Nephron progenitor cell (in vitro differentiated cells): ENCODE results near the gene SGTA.

Experiments
- DNase-seq: peaks from one replicate; pipeline ENCODE4 v3.0.0; 2021
- H3K27ac Mint-ChIP-seq: 2 replicates; pipeline ENCODE4 v1.8.0; 2021; ENCODE audit warnings: mild to moderate bottlenecking, moderate library complexity, mixed read lengths
- H3K27me3 Mint-ChIP-seq: 2 replicates; pipeline ENCODE4 v1.8.0; 2021; ENCODE audit warnings: mild to moderate bottlenecking, low read depth, mixed read lengths; ENCODE audit not compliant: poor library complexity
- H3K36me3 Mint-ChIP-seq: 2 replicates; pipeline ENCODE4 v1.8.0; 2021; ENCODE audit warnings: low read depth, mixed read lengths
- H3K4me1 Mint-ChIP-seq: 2 replicates; pipeline ENCODE4 v1.8.0; 2021; ENCODE audit warnings: mixed read lengths
- H3K4me3 Mint-ChIP-seq: 2 replicates; pipeline ENCODE4 v1.8.0; 2021; ENCODE audit warnings: mild to moderate bottlenecking, moderate library complexity, mixed read lengths
- H3K9me3 Mint-ChIP-seq: 2 replicates; pipeline ENCODE4 v1.8.0; 2021; ENCODE audit warnings: mild to moderate bottlenecking, moderate library complexity, mixed read lengths
- TF ChIP-seq, protein P1 (sequence below): fragments of 200-600 bp; sonication (generic); IDR thresholded peaks from 2 replicates; pipeline ENCODE4 v1.5.0; 2021; ENCODE audit warnings: antibody characterized with exemption

The SGTA gene

DNA sequence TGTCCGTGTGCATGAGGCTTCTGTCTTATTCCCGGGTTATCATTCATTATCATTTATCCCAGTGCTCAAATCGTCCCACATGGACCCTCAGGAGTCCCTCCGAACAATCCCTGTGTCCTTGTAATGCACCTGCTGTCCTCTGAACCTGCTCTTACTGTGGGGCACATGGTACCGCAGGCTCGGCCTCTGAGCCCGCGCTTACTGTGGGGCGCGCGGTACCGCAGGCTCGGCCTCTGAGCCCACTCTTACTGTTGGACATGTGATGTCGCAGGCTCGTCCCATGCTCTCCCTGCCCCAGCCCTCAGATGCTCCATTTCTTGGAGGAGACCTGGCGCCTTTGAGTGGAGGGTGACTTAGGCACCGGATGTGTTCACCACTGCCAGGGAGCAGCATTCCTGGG lies 19.8 kb upstream of the SGTA start:
- H3K9me3 Mint-ChIP-seq = no peaks in the 10 kb centered on the region
- no peak overlapping the region for H3K27ac Mint-ChIP-seq

DNA sequence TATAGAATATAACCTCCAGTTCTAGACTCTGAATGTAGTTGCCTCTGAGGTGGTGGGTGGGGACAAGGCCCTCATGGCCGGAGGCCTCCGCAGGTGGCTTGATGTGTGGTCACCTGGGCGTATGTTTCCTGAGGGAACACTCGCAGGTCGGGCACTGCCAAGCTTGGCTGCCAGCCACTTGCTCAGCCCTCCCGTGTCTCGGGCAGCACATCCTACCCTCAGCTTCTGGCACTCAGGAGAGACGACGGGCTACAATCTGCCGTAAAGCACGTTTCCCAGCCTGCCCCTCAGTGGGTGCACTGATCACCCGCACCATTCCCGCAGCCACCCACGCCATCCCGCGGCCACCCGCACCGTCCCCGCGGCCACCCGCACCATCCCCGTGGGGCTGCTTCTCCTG lies 17.4 kb upstream of the SGTA start:
- Mint-ChIP-seq H3K4me3 (no peak overlapping the region), H3K9me3 (no peaks in the 10 kb centered on the region), H3K27ac (no peak overlapping the region), H3K36me3 (peaks cover 34% of the 10 kb centered on the region), H3K4me1 (no peaks in the 10 kb centered on the region), H3K27me3 (no peaks in the 10 kb centered on the region)
- TF ChIP-seq, protein P1, sequence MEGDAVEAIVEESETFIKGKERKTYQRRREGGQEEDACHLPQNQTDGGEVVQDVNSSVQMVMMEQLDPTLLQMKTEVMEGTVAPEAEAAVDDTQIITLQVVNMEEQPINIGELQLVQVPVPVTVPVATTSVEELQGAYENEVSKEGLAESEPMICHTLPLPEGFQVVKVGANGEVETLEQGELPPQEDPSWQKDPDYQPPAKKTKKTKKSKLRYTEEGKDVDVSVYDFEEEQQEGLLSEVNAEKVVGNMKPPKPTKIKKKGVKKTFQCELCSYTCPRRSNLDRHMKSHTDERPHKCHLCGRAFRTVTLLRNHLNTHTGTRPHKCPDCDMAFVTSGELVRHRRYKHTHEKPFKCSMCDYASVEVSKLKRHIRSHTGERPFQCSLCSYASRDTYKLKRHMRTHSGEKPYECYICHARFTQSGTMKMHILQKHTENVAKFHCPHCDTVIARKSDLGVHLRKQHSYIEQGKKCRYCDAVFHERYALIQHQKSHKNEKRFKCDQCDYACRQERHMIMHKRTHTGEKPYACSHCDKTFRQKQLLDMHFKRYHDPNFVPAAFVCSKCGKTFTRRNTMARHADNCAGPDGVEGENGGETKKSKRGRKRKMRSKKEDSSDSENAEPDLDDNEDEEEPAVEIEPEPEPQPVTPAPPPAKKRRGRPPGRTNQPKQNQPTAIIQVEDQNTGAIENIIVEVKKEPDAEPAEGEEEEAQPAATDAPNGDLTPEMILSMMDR = no peak
- DNase-seq = no peak

More for the DNA sequence above, 19.8 kb upstream of the SGTA start:
- TF ChIP-seq, protein P1 = no peak
- H3K27me3 Mint-ChIP-seq = no peaks in the 10 kb centered on the region
- DNase-seq = no peak
- no peaks in the 10 kb centered on the region for H3K4me1 Mint-ChIP-seq
- H3K4me3 Mint-ChIP-seq = no peak overlapping the region
- peaks cover 22% of the 10 kb centered on the region for H3K36me3 Mint-ChIP-seq

DNA sequence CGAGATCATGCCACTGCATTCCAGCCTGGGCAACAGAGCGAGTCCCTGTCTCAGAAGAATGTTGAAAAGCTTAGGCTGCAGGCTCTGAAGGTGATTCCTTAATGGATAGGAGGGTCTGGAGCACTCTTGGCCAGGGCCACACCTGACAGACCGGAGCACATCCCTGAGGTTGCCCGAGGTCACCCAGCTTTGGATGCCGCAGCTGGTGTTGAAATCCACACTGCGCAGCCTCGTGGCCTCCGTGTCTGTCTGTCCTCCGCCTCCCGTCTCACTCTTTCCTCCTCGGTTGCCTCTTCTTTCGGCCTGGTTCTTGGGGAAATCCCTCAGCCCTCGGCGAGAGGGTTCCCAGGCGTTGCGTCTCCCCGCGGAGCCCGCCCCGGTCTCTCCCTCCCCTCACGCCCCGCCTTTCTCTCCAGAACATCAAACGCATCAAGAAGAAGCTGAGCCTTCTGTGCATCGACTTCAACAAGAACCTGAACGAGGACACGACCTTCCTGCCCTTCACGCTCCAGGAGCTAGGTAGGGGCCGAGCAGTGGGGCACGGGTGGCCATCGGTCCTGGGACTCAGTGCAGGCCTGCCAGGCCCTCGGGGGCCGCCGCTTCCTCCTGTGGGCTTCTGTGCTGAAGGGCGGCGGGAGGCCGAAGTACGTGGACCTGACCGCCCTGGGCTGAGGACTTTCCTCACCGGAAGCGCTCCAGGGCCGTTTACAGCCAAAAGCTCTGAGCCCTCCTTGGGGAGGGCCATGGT lies 16.4 kb upstream of the SGTA start:
- no peak overlapping the region for H3K4me3 Mint-ChIP-seq
- H3K4me1 Mint-ChIP-seq = no peaks in the 10 kb centered on the region
- no peak overlapping the region for H3K27ac Mint-ChIP-seq
- DNase-seq = no peak
- TF ChIP-seq, protein P1 = no peak
- H3K9me3 Mint-ChIP-seq = no peaks in the 10 kb centered on the region
- no peaks in the 10 kb centered on the region for H3K27me3 Mint-ChIP-seq
- peaks cover 42% of the 10 kb centered on the region for H3K36me3 Mint-ChIP-seq

DNA sequence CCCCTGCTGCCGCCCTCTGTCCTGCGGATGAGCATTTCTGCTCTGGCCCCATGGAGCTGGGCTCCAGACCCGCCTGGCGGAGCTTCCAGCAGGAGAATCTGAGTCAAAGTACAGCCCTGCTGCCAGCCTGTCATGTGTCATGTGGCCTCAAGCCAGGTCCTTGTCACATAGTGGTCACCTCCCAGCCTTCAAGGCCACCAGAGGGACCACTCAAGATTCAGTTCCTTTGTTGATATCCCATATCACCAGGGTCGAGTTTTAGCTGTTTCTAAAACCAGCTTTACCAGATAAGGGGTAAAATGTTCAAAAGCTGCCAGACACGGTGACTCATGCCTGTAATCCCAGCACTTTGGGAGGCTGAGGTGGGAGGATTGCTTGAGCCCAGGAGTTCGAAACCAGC lies 15.7 kb upstream of the SGTA start:
- H3K27me3 Mint-ChIP-seq = no peaks in the 10 kb centered on the region
- peaks cover 49% of the 10 kb centered on the region for H3K36me3 Mint-ChIP-seq
- H3K4me3 Mint-ChIP-seq = no peak overlapping the region
- H3K27ac Mint-ChIP-seq = no peak overlapping the region
- H3K4me1 Mint-ChIP-seq = no peaks in the 10 kb centered on the region
- no peak for DNase-seq
- TF ChIP-seq, protein P1 = no peak
- H3K9me3 Mint-ChIP-seq = no peaks in the 10 kb centered on the region

DNA sequence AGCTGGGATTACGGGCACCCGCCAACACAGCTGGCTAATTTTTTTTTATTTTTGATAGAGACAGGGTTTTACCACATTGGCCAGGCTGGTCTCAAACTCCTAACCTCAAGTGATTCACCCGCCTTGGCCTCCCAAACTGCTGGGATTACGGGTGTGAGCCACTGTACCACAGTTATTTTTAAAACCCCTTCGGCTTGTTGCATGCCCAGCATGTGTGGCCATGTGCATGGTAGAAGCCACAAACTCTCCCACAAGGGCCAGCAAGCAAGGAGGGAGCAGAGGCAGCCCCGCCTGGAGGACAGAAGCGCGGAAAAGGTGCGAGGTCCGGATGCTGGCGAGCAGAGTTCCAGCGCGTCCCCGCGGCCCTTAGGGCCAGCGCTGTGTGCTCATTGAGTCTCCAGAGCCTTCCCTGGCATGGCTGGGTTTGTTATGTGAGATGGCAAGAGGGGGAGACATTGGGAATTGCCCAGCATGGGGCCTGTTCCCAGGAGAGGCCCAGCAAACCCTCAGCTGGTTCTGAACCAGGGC lies 15.1 kb upstream of the SGTA start:
- H3K27ac Mint-ChIP-seq = no peak overlapping the region
- TF ChIP-seq, protein P1 = no peak
- no peak overlapping the region for H3K4me3 Mint-ChIP-seq
- no peaks in the 10 kb centered on the region for H3K4me1 Mint-ChIP-seq
- no peaks in the 10 kb centered on the region for H3K27me3 Mint-ChIP-seq
- H3K36me3 Mint-ChIP-seq = peaks cover 55% of the 10 kb centered on the region
- DNase-seq = no peak
- H3K9me3 Mint-ChIP-seq = no peaks in the 10 kb centered on the region

DNA sequence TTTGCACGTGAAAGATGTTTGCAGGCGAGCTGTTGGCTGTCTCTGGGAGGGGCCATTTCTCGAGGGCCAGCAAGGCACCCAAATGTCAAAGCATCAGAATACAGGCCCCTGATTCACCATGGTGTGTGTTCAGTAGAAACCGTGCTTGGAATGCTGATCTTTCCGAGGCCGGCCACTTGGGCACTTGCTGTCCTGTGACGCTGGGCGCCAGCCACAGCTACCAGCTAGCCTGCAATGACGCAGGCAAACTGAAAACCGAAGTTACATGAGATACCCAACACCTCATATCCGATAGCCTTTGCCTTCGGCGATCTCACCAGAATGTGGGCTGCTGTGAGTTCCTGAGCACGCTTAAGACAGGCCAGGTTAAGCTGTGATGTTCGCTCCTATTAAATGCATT lies 14.2 kb upstream of the SGTA start:
- Mint-ChIP-seq H3K27me3 (no peaks in the 10 kb centered on the region), H3K4me1 (no peaks in the 10 kb centered on the region), H3K27ac (no peak overlapping the region), H3K4me3 (no peak overlapping the region), H3K9me3 (no peaks in the 10 kb centered on the region), H3K36me3 (peaks cover 52% of the 10 kb centered on the region)
- no peak for DNase-seq
- TF ChIP-seq, protein P1 = no peak
